Rectal smooth muscle tissue (tissue), 1 donor: ENCODE measurements around the gene NDEL1.

Experiments used
- H3K27ac ChIP-seq: one replicate; pipeline ENCODE4 v1.7.0; 2013; ENCODE audit warnings: low read depth, low read length, inconsistent platforms
- H3K27me3 ChIP-seq: one replicate; pipeline ENCODE4 v1.7.0; 2013; ENCODE audit warnings: low read length; ENCODE audit not compliant: control insufficient read depth, insufficient read depth
- H3K36me3 ChIP-seq: one replicate; pipeline ENCODE4 v1.7.0; 2013; ENCODE audit warnings: low read length; ENCODE audit not compliant: control insufficient read depth, insufficient read depth
- H3K4me1 ChIP-seq: one replicate; pipeline ENCODE4 v1.7.0; 2013; ENCODE audit warnings: low read length; ENCODE audit not compliant: control insufficient read depth, insufficient read depth
- H3K4me3 ChIP-seq: one replicate; pipeline ENCODE4 v1.7.0; 2013; ENCODE audit warnings: low read length
- H3K9ac ChIP-seq: one replicate; pipeline ENCODE4 v1.7.0; 2013; ENCODE audit warnings: low read length

NDEL1 gene

DNA sequence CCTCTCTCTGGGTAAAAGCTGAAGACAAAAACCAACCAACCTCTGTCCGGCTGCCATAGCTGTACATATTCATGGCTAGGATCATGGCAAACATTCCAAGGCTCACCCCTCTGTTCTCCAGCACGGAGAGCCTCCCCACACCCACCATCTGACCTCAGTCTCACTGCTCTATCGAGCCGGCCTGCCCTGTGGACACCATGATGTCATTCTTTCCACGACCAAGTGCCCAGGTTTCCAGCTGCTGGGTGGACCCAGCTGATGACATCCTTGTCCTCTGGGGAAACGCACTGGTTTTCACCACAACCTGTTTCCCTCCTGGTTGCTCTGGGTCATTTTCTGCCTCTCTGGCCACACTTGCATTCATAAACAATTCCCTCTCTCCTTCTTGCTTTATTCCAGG is 67.7 kb downstream of the NDEL1 start:
- no peaks in the 10 kb centered on the region for H3K36me3 ChIP-seq

DNA sequence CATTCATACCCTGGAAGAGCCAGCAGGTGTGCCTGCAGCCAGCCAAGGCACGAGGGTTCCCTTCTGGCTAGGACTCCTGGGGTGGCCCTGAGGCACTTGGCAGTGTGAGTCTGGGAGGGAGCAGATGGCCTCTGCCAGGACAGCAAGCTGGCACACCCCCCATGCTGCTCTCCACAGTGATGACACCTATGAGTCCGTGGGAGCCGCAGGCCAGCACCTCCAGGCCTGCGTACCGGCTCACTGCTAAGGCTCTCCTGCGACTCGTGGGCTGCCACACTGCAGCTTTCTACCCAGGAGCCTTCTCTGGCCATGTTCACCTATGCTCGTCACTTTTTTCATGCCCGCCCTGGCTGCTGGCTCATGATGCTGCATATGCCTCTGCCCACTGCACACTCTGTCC is 68.1 kb downstream of the NDEL1 start:
- H3K4me1 ChIP-seq, result no peaks in the 10 kb centered on the region
- no peak overlapping the region for H3K4me3 ChIP-seq
- H3K27ac ChIP-seq, result no peak overlapping the region
- H3K9ac ChIP-seq, result no peak overlapping the region
- no peaks in the 10 kb centered on the region for H3K36me3 ChIP-seq
- H3K27me3 ChIP-seq, result no peaks in the 10 kb centered on the region

More for the DNA sequence above, 67.7 kb downstream of the NDEL1 start:
- Histone ChIP-seq H3K27ac (no peak overlapping the region), H3K27me3 (no peaks in the 10 kb centered on the region), H3K4me3 (no peak overlapping the region), H3K4me1 (no peaks in the 10 kb centered on the region), H3K9ac (no peak overlapping the region)

DNA sequence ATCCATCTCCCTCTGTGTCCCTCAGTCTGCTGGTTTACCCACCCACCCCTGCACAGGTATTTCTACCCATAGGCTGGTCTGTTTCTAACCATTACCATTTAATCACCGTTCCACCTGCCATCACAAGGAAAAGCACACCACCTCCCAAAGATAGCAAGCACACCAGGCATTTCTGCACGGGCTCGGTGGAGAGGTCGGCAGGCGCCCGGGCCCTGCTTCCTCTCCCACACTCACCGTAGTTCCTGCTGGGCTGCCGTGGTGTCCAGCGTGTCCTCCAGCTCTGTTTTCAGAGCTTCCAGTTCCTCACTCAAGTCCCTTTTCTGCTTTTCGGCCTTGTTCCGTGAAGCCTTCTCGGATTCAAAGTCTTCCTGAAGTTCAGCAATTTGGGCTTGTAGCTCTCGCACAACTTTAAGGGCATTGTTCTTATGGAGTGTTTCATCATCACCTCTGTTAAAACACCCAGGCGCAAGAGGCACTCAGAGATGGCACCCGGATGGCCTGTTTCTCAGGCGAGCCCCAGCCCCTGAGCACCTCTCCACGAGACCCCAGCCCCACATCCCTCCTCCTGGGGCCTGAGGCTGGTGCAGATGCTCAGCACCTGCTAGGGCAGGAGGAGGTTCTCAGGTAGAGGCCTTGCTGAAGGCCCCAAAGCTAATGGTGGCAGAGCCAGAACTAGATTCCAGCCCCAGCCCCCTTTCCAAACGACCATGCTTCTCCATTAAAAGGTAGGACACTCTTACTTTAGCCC is 69.0 kb downstream of the NDEL1 start:
- Histone ChIP-seq H3K4me3 (no peak overlapping the region), H3K36me3 (no peaks in the 10 kb centered on the region), H3K4me1 (no peaks in the 10 kb centered on the region), H3K27ac (no peak overlapping the region), H3K9ac (no peak overlapping the region), H3K27me3 (no peaks in the 10 kb centered on the region)

DNA sequence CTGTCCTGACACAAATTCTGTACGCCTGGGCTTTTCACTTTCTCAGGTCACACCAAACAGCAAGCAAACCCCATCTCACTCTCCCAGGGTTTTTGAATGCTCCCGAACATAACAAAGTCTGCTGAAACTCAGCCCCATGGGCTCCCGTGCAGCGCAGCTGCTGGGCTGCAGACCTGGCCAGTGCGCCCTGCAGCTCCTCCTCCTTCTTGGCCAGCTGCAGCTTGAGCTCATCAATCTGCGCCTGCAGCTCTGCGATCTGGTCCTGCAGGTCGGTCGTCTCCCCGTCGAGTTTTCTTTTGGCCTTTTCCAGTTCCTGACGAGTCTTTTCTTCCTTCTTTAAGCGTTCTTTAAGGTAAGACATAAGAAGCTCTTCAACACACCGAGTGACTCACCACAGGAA is 70.5 kb downstream of the NDEL1 start:
- Histone ChIP-seq H3K4me3 (no peak overlapping the region), H3K36me3 (no peaks in the 10 kb centered on the region), H3K27me3 (no peaks in the 10 kb centered on the region), H3K9ac (no peak overlapping the region), H3K4me1 (no peaks in the 10 kb centered on the region), H3K27ac (no peak overlapping the region)

DNA sequence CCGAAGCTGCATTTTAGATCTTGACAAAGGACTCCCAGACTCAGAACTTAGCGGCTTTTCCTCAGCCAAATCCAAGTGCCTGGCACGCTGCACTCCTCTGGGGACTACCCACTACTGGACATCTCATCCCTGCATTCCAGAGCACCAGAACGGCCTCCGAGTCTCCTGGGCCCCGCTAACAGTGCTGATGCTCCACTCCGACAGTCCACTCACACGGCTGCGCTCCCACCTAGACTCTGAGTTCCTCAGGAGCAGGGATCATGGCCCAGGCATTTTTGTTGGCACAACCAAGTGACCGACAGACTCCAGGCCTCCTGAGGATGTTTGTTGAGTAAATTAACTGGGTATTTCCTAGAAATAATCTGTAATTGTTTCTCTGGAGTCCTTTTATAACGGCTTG is 79.1 kb downstream of the NDEL1 start:
- Histone ChIP-seq H3K4me1 (no peaks in the 10 kb centered on the region), H3K27me3 (no peaks in the 10 kb centered on the region), H3K27ac (no peak overlapping the region), H3K36me3 (peaks cover 4% of the 10 kb centered on the region), H3K4me3 (no peak overlapping the region), H3K9ac (no peak overlapping the region)
